HCT116 (cell line): ENCODE measurements around the gene NPHS1. TPM values are rescaled to one million over a fixed set of nuclear protein-coding genes. Genes with fewer than 3 reads are reported as not detected.

Experiments used
- ATAC-seq: fragments of 200-7000 bp; cut with Tn5 transposase; 2 replicates; pipeline ENCODE4 v1.9.1; 2020; ENCODE audit warnings: mild to moderate bottlenecking, moderate library complexity
- BruUV-seq: library from RNA; stranded (reverse); fragments of 400-500 nt; replicated peaks from 2 replicates; lab custom pipeline; 2021; lab: Mats Ljungman, UMichigan
- CTCF ChIA-PET: fragments of 300-600 bp; sonication (Branson Sonifier 250); formaldehyde crosslinking; loops from one replicate; lab custom pipeline; 2021; ENCODE audit warnings: antibody characterized with exemption; lab: Charles Lee
- POLR2A ChIA-PET: fragments of 300-600, 350-600 bp; sonication (Branson Sonifier 250); formaldehyde crosslinking; loops from one replicate; lab custom pipeline; 2021; ENCODE audit warnings: antibody characterized with exemption; lab: Charles Lee
- RAD21 ChIA-PET, 2 experiments: fragments of 300-600 bp; sonication (Branson Sonifier 250); formaldehyde crosslinking; loops; one replicate each; lab custom pipeline; 2023; ENCODE audit warnings: low total read pairs in 2 of 2; ENCODE audit not compliant: uncharacterized antibody in 2 of 2, unreplicated experiment in 2 of 2, low non-redundant PET in 1 of 2; lab: Charles Lee
- DNase-seq: peaks from one replicate; pipeline ENCODE4 v3.0.0-alpha.2; 2010; ENCODE audit warnings: low read depth, low spot score
- H2AFZ ChIP-seq: fragments of 200-600 bp; shearing (Covaris generic), sonication (generic); 2 replicates; pipeline ENCODE4 v1.6.1; 2017; ENCODE audit warnings: low read depth, mixed run types, mixed read lengths, antibody characterized with exemption, low read length; ENCODE audit not compliant: poor library complexity, severe bottlenecking
- H3K27ac ChIP-seq: 2 replicates; pipeline ENCODE4 v1.5.1; 2012; ENCODE audit warnings: low read depth, low read length
- H3K27me3 ChIP-seq: fragments of 200-600 bp; sonication (generic); 2 replicates; pipeline ENCODE4 v1.6.1; 2016; ENCODE audit warnings: mixed run types, low read length, mixed read lengths; ENCODE audit not compliant: insufficient read depth
- H3K36me3 ChIP-seq, 2 experiments: fragments of 200-500 bp in 1 of 2; fragments of 200-600 bp in 1 of 2; sonication (Bioruptor generic) in 1 of 2; sonication (generic) in 1 of 2; 2 replicates each; pipeline versions ENCODE4 v1.5.1 to v1.6.1; 2014 to 2016; ENCODE audit warnings: low read length in 2 of 2, inconsistent platforms in 1 of 2, mixed read lengths in 1 of 2, mixed run types in 1 of 2; ENCODE audit not compliant: insufficient read depth in 2 of 2, control insufficient read depth in 1 of 2
- H3K4me1 ChIP-seq, 2 experiments: fragments of 200-600 bp in 1 of 2; sonication (generic) in 1 of 2; 2 replicates each; pipeline versions ENCODE4 v1.5.1 to v1.6.1; 2012 to 2017; ENCODE audit warnings: low read length in 2 of 2, inconsistent platforms in 1 of 2, mild to moderate bottlenecking in 1 of 2, mixed read lengths in 1 of 2, mixed run types in 1 of 2, moderate library complexity in 1 of 2; ENCODE audit not compliant: insufficient read depth in 2 of 2, control insufficient read depth in 1 of 2
- H3K4me2 ChIP-seq: fragments of 200-600 bp; sonication (generic); 2 replicates; pipeline ENCODE4 v1.6.1; 2017; ENCODE audit warnings: mixed run types, low read length, mixed read lengths
- H3K4me3 ChIP-seq, 2 experiments: fragments of 200-600 bp in 1 of 2; sonication (generic) in 1 of 2; replicated peaks in 1 of 2; 2 replicates each; pipeline ENCODE4 v1.5.1; 2011 to 2016; ENCODE audit warnings: low read length in 2 of 2, control low read depth in 1 of 2, low read depth in 1 of 2, mild to moderate bottlenecking in 1 of 2, mixed read lengths in 1 of 2, mixed run types in 1 of 2
- H3K79me2 ChIP-seq: fragments of 200-600 bp; sonication (generic); 2 replicates; pipeline ENCODE4 v1.6.1; 2017; ENCODE audit warnings: mild to moderate bottlenecking, mixed run types, low read length, moderate library complexity, mixed read lengths; ENCODE audit not compliant: insufficient read depth
- H3K9ac ChIP-seq: fragments of 200-600 bp; sonication (generic); 2 replicates; pipeline ENCODE4 v1.6.1; 2016; ENCODE audit warnings: low read length, mixed read lengths
- H3K9me2 ChIP-seq: fragments of 200-600 bp; sonication (generic), shearing (Covaris generic); 2 replicates; pipeline ENCODE4 v1.6.1; 2017; ENCODE audit warnings: mixed run types, mild to moderate bottlenecking, moderate library complexity; ENCODE audit not compliant: insufficient read depth
- H3K9me3 ChIP-seq, 2 experiments: fragments of 200-500 bp in 1 of 2; fragments of 200-600 bp in 1 of 2; sonication (Bioruptor generic) in 1 of 2; sonication (generic) in 1 of 2; 2 replicates each; pipeline ENCODE4 v1.6.1; 2014 to 2017; ENCODE audit warnings: low read length in 2 of 2, mixed read lengths in 2 of 2, inconsistent platforms in 1 of 2, low read depth in 1 of 2, mild to moderate bottlenecking in 1 of 2, mixed run types in 1 of 2, moderate library complexity in 1 of 2; ENCODE audit not compliant: control insufficient read depth in 1 of 2, insufficient read depth in 1 of 2
- H4K20me1 ChIP-seq: fragments of 200-600 bp; sonication (generic), shearing (Covaris generic); 2 replicates; pipeline ENCODE4 v1.6.1; 2017; ENCODE audit warnings: mixed run types, mild to moderate bottlenecking, moderate library complexity; ENCODE audit not compliant: insufficient read depth
- CEBPB ChIP-seq: IDR thresholded peaks from 2 replicates; pipeline ENCODE4 v1.6.1; 2012; ENCODE audit warnings: low read depth
- EGR1 ChIP-seq: IDR thresholded peaks from 2 replicates; pipeline ENCODE4 v1.6.1; 2012; ENCODE audit warnings: low read depth
- EZH2phosphoT487 ChIP-seq: fragments of 200-600 bp; IDR thresholded peaks from 2 replicates; pipeline ENCODE4 v1.6.1; 2018; ENCODE audit warnings: antibody characterized with exemption, borderline replicate concordance
- POLR2AphosphoS5 ChIP-seq: IDR thresholded peaks from 2 replicates; pipeline ENCODE4 v1.6.1; 2011; ENCODE audit warnings: mild to moderate bottlenecking, low read depth, low read length, moderate library complexity
- SP1 ChIP-seq: IDR thresholded peaks from 2 replicates; pipeline ENCODE4 v1.6.1; 2012; ENCODE audit warnings: low read depth
- YY1 ChIP-seq: IDR thresholded peaks from 2 replicates; pipeline ENCODE4 v1.6.1; 2011; ENCODE audit warnings: low read length, low read depth, moderate library complexity, mild to moderate bottlenecking; ENCODE audit not compliant: insufficient replicate concordance; ENCODE audit errors: extremely low read depth
- intact Hi-C: fragments of 100-400 bp; cut with micrococcal nuclease; formaldehyde crosslinking; loops from 2 replicates; pipeline ENCODE4 v1.10.0; 2022
- total RNA-seq: library from RNA; stranded (reverse); gene quantifications from one replicate; pipeline ENCODE4 v1.2.1, GENCODE V29; 2021; ENCODE audit not compliant: unreplicated experiment
- TF ChIP-seq, protein P1 (sequence below): IDR thresholded peaks from 2 replicates; pipeline ENCODE4 v1.6.1; 2011; ENCODE audit warnings: mild to moderate bottlenecking, low read length, moderate library complexity; ENCODE audit not compliant: insufficient replicate concordance; ENCODE audit errors: extremely low read depth
- TF ChIP-seq, protein P2 (sequence below): IDR thresholded peaks from 2 replicates; pipeline ENCODE4 v1.6.1; 2012
- TF ChIP-seq, protein P3 (sequence below): IDR thresholded peaks from 2 replicates; pipeline ENCODE4 v1.6.1; 2012; ENCODE audit warnings: low read depth

NPHS1 gene
- total RNA-seq, 1 experiment from 2014 or later, result 0.57 TPM

DNA sequence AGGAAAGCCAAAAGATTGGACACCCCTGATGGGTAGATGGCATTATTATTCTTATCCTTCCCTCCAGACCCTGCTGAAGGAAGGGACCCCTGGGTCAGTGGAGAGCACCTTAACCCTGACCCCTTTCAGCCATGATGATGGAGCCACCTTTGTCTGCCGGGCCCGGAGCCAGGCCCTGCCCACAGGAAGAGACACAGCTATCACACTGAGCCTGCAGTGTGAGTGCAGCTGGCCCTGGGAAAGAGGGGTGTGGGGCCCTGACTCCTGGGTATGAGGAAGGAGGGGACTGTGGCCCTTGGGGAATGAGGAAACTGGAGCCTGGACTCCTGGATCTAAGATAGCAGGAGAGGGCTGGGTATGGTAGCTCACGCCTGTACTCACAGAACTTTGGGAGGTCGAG lies 7.1 kb upstream of the NPHS1 start:
- Histone ChIP-seq H4K20me1 (no peaks in the 10 kb centered on the region), H2AFZ (no peak overlapping the region), H3K9ac (no peak overlapping the region), H3K27me3 (no peaks in the 10 kb centered on the region), H3K4me3 (no peak overlapping the region), H3K9me3 (no peaks in the 10 kb centered on the region), H3K4me2 (no peak overlapping the region), H3K9me2 (no peaks in the 10 kb centered on the region), H3K4me1 (peaks cover 2 to 15% of the 10 kb centered on the region in 2 experiments; a peak in 3 of 4 replicates), H3K27ac (no peak overlapping the region), H3K79me2 (no peaks in the 10 kb centered on the region), H3K36me3 (no peaks in the 10 kb centered on the region)
- no TSS peak for BruUV-seq
- ChIA-PET RAD21 (no interaction called here), POLR2A (interaction anchor here (0.9 kb wide), 1 partner anchor 10 kb away, joined by 3 read pairs; no protein-coding TSS in a partner anchor), CTCF (no interaction called here)
- intact Hi-C loops, result no loop called here
- TF ChIP-seq EGR1, result no peak
- no peak for TF ChIP-seq YY1
- no peak for TF ChIP-seq EZH2phosphoT487
- TF ChIP-seq, protein P1, sequence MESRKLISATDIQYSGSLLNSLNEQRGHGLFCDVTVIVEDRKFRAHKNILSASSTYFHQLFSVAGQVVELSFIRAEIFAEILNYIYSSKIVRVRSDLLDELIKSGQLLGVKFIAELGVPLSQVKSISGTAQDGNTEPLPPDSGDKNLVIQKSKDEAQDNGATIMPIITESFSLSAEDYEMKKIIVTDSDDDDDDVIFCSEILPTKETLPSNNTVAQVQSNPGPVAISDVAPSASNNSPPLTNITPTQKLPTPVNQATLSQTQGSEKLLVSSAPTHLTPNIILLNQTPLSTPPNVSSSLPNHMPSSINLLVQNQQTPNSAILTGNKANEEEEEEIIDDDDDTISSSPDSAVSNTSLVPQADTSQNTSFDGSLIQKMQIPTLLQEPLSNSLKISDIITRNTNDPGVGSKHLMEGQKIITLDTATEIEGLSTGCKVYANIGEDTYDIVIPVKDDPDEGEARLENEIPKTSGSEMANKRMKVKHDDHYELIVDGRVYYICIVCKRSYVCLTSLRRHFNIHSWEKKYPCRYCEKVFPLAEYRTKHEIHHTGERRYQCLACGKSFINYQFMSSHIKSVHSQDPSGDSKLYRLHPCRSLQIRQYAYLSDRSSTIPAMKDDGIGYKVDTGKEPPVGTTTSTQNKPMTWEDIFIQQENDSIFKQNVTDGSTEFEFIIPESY, result no peak
- no peak for TF ChIP-seq POLR2AphosphoS5
- TF ChIP-seq CEBPB, result no peak
- TF ChIP-seq, protein P2, sequence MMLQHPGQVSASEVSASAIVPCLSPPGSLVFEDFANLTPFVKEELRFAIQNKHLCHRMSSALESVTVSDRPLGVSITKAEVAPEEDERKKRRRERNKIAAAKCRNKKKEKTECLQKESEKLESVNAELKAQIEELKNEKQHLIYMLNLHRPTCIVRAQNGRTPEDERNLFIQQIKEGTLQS, result no peak
- no peak for TF ChIP-seq SP1
- TF ChIP-seq, protein P3, sequence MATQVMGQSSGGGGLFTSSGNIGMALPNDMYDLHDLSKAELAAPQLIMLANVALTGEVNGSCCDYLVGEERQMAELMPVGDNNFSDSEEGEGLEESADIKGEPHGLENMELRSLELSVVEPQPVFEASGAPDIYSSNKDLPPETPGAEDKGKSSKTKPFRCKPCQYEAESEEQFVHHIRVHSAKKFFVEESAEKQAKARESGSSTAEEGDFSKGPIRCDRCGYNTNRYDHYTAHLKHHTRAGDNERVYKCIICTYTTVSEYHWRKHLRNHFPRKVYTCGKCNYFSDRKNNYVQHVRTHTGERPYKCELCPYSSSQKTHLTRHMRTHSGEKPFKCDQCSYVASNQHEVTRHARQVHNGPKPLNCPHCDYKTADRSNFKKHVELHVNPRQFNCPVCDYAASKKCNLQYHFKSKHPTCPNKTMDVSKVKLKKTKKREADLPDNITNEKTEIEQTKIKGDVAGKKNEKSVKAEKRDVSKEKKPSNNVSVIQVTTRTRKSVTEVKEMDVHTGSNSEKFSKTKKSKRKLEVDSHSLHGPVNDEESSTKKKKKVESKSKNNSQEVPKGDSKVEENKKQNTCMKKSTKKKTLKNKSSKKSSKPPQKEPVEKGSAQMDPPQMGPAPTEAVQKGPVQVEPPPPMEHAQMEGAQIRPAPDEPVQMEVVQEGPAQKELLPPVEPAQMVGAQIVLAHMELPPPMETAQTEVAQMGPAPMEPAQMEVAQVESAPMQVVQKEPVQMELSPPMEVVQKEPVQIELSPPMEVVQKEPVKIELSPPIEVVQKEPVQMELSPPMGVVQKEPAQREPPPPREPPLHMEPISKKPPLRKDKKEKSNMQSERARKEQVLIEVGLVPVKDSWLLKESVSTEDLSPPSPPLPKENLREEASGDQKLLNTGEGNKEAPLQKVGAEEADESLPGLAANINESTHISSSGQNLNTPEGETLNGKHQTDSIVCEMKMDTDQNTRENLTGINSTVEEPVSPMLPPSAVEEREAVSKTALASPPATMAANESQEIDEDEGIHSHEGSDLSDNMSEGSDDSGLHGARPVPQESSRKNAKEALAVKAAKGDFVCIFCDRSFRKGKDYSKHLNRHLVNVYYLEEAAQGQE, result no peak
- no peak for ATAC-seq
- no peak for DNase-seq
